DND-41 (cell line): Measurements from ENCODE around the gene P2RX2.

Source experiments
- ATAC-seq: fragments of 200-7000 bp; cut with Tn5 transposase; 3 replicates; pipeline ENCODE4 v1.9.1; 2021; ENCODE audit warnings: low read depth; ENCODE audit not compliant: insufficient read depth
- DNase-seq: peaks from one replicate; pipeline ENCODE4 v3.0.0-alpha.2; 2020
- H2AFZ ChIP-seq: 2 replicates; pipeline ENCODE4 v1.6.0; 2012; ENCODE audit warnings: low read depth, low read length
- H3K27ac ChIP-seq: 2 replicates; pipeline ENCODE4 v1.5.1; 2012; ENCODE audit warnings: low read length, inconsistent platforms
- H3K27me3 ChIP-seq: fragments of 200-600 bp; sonication (generic); 2 replicates; pipeline ENCODE4 v1.6.0; 2012; ENCODE audit warnings: low read length, mild to moderate bottlenecking, inconsistent platforms; ENCODE audit not compliant: insufficient read depth, poor library complexity
- H3K36me3 ChIP-seq: 2 replicates; pipeline ENCODE4 v1.5.1; 2012; ENCODE audit warnings: low read length, inconsistent platforms; ENCODE audit not compliant: insufficient read depth
- H3K4me1 ChIP-seq: 2 replicates; pipeline ENCODE4 v1.5.1; 2012; ENCODE audit warnings: mild to moderate bottlenecking, low read length; ENCODE audit not compliant: insufficient read depth
- H3K4me2 ChIP-seq: 2 replicates; pipeline ENCODE4 v1.6.0; 2012; ENCODE audit warnings: mild to moderate bottlenecking, moderate library complexity, low read length, inconsistent platforms; ENCODE audit not compliant: insufficient read depth
- H3K4me3 ChIP-seq, 2 experiments: fragments of 200-600 bp in 1 of 2; shearing (Covaris generic) in 1 of 2; 2 replicates each; pipeline ENCODE4 v1.5.1; 2012 to 2016; ENCODE audit warnings: inconsistent platforms in 2 of 2, low read length in 2 of 2, mild to moderate bottlenecking in 2 of 2, low read depth in 1 of 2, moderate library complexity in 1 of 2
- H3K79me2 ChIP-seq: 2 replicates; pipeline ENCODE4 v1.6.0; 2012; ENCODE audit warnings: low read length, inconsistent platforms; ENCODE audit not compliant: insufficient read depth
- H3K9ac ChIP-seq: 2 replicates; pipeline ENCODE4 v1.6.0; 2012; ENCODE audit warnings: low read depth, mild to moderate bottlenecking, inconsistent platforms, low read length, moderate library complexity
- H3K9me3 ChIP-seq: 2 replicates; pipeline ENCODE4 v1.5.1; 2012; ENCODE audit warnings: low read length, moderate library complexity, mild to moderate bottlenecking, inconsistent platforms; ENCODE audit not compliant: insufficient read depth, severe bottlenecking
- H4K20me1 ChIP-seq: 2 replicates; pipeline ENCODE4 v1.6.0; 2012; ENCODE audit warnings: low read length; ENCODE audit not compliant: insufficient read depth
- EZH2 ChIP-seq: IDR thresholded peaks from 3 replicates; pipeline ENCODE4 v1.6.1; 2012; ENCODE audit warnings: borderline replicate concordance, low read depth, mild to moderate bottlenecking, moderate library complexity, low read length, inconsistent platforms; ENCODE audit not compliant: severe bottlenecking
- TF ChIP-seq, protein P1 (sequence below): IDR thresholded peaks from 2 replicates; pipeline ENCODE4 v1.5.1; 2012; ENCODE audit warnings: borderline replicate concordance, low read length, moderate library complexity, mild to moderate bottlenecking; ENCODE audit not compliant: poor library complexity, severe bottlenecking; ENCODE audit errors: extremely low read depth

P2RX2 gene

DNA sequence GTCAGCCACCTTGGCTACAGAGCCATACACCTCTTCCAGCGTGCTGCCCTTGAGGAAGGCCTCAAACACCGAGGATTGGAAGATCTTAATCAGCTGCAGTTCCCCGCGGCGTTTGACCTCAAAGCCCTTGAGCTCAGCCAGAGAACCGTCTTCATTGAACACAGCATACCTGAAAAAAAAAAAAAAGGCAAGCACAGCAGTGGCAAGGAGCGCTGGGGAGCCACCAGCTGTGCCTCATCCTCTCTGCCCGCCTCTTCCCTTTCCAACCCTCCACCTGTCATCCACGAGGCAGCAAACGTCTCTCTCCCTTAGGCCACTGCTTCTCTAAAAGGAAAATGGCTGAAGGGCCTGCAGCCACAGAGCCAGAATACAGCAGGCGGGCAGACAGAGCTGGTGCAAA, 42.4 kb downstream of the P2RX2 start:
- peaks cover 42% of the 10 kb centered on the region for H3K4me1 ChIP-seq
- no peaks in the 10 kb centered on the region for H3K9me3 ChIP-seq
- peaks cover 38% of the 10 kb centered on the region for H4K20me1 ChIP-seq
- no peak for DNase-seq
- H3K27ac ChIP-seq = peak overlapping the region; percentile 86; the same call in 1 of the 2 replicates
- no peak for ATAC-seq
- H3K36me3 ChIP-seq = peaks cover 100% of the 10 kb centered on the region
- H3K4me3 ChIP-seq = no peak overlapping the region
- no peak for TF ChIP-seq EZH2
- TF ChIP-seq, protein P1, sequence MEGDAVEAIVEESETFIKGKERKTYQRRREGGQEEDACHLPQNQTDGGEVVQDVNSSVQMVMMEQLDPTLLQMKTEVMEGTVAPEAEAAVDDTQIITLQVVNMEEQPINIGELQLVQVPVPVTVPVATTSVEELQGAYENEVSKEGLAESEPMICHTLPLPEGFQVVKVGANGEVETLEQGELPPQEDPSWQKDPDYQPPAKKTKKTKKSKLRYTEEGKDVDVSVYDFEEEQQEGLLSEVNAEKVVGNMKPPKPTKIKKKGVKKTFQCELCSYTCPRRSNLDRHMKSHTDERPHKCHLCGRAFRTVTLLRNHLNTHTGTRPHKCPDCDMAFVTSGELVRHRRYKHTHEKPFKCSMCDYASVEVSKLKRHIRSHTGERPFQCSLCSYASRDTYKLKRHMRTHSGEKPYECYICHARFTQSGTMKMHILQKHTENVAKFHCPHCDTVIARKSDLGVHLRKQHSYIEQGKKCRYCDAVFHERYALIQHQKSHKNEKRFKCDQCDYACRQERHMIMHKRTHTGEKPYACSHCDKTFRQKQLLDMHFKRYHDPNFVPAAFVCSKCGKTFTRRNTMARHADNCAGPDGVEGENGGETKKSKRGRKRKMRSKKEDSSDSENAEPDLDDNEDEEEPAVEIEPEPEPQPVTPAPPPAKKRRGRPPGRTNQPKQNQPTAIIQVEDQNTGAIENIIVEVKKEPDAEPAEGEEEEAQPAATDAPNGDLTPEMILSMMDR = no peak
- H2AFZ ChIP-seq = no peak overlapping the region
- no peak overlapping the region for H3K4me2 ChIP-seq
- peaks cover 16% of the 10 kb centered on the region; the same call in 1 of the 2 replicates for H3K79me2 ChIP-seq
- no peak overlapping the region for H3K9ac ChIP-seq
- no peaks in the 10 kb centered on the region for H3K27me3 ChIP-seq

DNA sequence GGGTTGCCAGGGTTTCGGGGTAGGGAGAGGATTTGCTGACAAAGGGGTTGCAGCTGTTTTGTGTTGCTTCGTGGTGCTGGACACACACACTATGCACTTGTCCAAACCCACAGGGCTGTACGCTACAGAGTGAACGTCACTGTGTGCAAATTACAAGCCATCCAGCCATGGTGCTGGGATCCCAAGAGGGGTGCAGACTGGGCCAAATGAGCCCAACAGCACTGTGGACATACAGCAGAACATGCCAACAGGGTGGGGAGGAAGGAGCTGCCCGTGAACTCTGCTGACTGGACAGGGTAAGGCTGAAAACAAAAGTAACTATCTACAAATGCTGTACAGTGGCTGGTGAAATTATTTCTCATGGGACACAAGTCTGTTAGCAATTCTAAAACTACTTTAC, 43.4 kb downstream of the P2RX2 start:
- H2AFZ ChIP-seq = no peak overlapping the region
- H3K79me2 ChIP-seq = peaks cover 26% of the 10 kb centered on the region; the same call in 1 of the 2 replicates
- H3K4me2 ChIP-seq = no peak overlapping the region
- TF ChIP-seq EZH2 = no peak
- TF ChIP-seq, protein P1 = no peak
- no peaks in the 10 kb centered on the region for H3K9me3 ChIP-seq
- DNase-seq (no peak), ATAC-seq (no peak)
- H4K20me1 ChIP-seq = peaks cover 45% of the 10 kb centered on the region
- peaks cover 100% of the 10 kb centered on the region for H3K36me3 ChIP-seq
- H3K4me1 ChIP-seq = peaks cover 52% of the 10 kb centered on the region
- no peaks in the 10 kb centered on the region for H3K27me3 ChIP-seq
- H3K4me3 ChIP-seq = no peak overlapping the region
- no peak overlapping the region for H3K9ac ChIP-seq
- H3K27ac ChIP-seq = peak overlapping the region; percentile 86

DNA sequence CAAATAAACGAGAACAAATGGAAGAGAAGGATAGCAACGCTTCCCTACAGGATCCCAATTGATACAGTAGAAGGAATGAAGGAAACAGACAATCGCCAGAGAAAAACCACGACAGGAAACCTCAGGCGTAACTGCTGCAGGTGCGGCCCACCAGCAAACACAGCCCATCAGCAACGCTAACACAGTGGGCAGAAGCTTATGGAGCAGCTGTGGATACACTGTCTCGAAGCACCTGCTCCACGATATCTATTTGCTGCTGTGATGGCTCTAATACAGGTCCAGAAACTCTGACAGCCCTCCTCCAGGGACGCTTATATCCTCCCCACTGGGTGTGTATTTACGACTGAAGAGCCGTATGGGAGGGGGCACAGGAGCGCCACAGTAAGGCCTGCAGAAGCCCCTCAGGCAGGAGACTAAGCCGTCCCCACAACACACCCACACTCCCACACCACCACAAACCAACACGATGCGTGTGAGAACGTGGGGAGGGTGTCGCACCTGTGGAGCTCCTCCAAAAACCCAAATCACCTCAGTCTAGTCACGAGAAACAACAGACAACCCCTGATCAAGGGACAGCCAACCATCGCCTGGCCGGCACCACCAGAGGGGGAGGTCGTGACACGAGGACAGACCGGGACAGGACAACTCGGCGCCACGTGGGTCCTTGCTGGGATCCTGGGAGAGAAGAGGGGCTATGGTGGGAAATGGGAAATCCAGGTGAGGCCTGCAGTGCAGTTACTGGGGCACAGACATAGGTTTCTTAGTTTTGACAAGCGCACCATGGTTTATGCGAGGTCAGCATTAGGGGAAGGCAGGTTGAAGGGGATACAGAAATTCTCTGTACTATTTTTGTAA, 44.6 kb downstream of the P2RX2 start:
- Histone ChIP-seq H4K20me1 (peaks cover 42% of the 10 kb centered on the region), H3K27me3 (no peaks in the 10 kb centered on the region), H3K9me3 (no peaks in the 10 kb centered on the region), H3K4me1 (peaks cover 59% of the 10 kb centered on the region), H2AFZ (no peak overlapping the region), H3K36me3 (peaks cover 100% of the 10 kb centered on the region), H3K4me2 (no peak overlapping the region), H3K79me2 (peaks cover 28% of the 10 kb centered on the region; the same call in 1 of the 2 replicates), H3K4me3 (no peak overlapping the region), H3K9ac (peak overlapping the region; percentile 22; the same call in 1 of the 2 replicates), H3K27ac (peak overlapping the region; percentile 86)
- TF ChIP-seq, protein P1 = no peak
- DNase-seq (peak; percentile 64), ATAC-seq (peak; percentile 82)
